DOHH2 (cell line): ENCODE measurements around the gene ESYT2.

Experiments used
- H3F3A ChIP-seq: fragments of 200-600 bp; sonication (generic), shearing (Covaris generic); 2 replicates; pipeline ENCODE4 v1.6.0; 2016; ENCODE audit warnings: antibody characterized with exemption, mild to moderate bottlenecking; ENCODE audit not compliant: control insufficient read depth, insufficient read depth
- H3K27ac ChIP-seq: fragments of 200-600 bp; sonication (generic); 2 replicates; pipeline ENCODE4 v1.5.1; 2014; ENCODE audit warnings: low read depth, mild to moderate bottlenecking, low read length, moderate library complexity
- H3K27me3 ChIP-seq: fragments of 200-600 bp; sonication (generic); 2 replicates; pipeline ENCODE4 v1.6.1; 2014; ENCODE audit warnings: mild to moderate bottlenecking, low read length, mixed read lengths; ENCODE audit not compliant: control insufficient read depth
- H3K36me3 ChIP-seq: fragments of 200-600 bp; sonication (generic); 2 replicates; pipeline ENCODE4 v1.6.1; 2014; ENCODE audit warnings: mild to moderate bottlenecking, low read length, moderate library complexity, mixed read lengths; ENCODE audit not compliant: control insufficient read depth
- H3K4me1 ChIP-seq: fragments of 200-600 bp; sonication (generic); 2 replicates; pipeline ENCODE4 v1.6.1; 2014; ENCODE audit warnings: mild to moderate bottlenecking, low read length, mixed read lengths; ENCODE audit not compliant: control insufficient read depth
- H3K4me2 ChIP-seq: fragments of 200-600 bp; sonication (generic); 2 replicates; pipeline ENCODE4 v1.6.0; 2014; ENCODE audit warnings: mild to moderate bottlenecking, low read length, moderate library complexity
- H3K4me3 ChIP-seq: fragments of 200-600 bp; sonication (generic); 2 replicates; pipeline ENCODE4 v1.5.1; 2014; ENCODE audit warnings: mild to moderate bottlenecking, low read length, mixed read lengths
- H3K79me2 ChIP-seq: fragments of 200-600 bp; sonication (generic); 2 replicates; pipeline ENCODE4 v1.6.1; 2014; ENCODE audit warnings: mild to moderate bottlenecking, low read length, mixed read lengths; ENCODE audit not compliant: control insufficient read depth
- H3K9me2 ChIP-seq: fragments of 200-600 bp; sonication (generic); replicated peaks from 2 replicates; pipeline ENCODE4 v1.6.1; 2014; ENCODE audit warnings: mild to moderate bottlenecking, low read length, mixed read lengths; ENCODE audit not compliant: control insufficient read depth
- H3K9me3 ChIP-seq: fragments of 200-600 bp; sonication (generic); 2 replicates; pipeline ENCODE4 v1.6.1; 2014; ENCODE audit warnings: antibody characterized with exemption, low read length, mixed read lengths; ENCODE audit not compliant: control insufficient read depth, insufficient read depth
- H4K20me1 ChIP-seq: fragments of 200-600 bp; sonication (generic); 2 replicates; pipeline ENCODE4 v1.6.0; 2014; ENCODE audit warnings: low read depth, mild to moderate bottlenecking, antibody characterized with exemption, low read length, moderate library complexity; ENCODE audit not compliant: control insufficient read depth, insufficient read depth
- EZH2phosphoT487 ChIP-seq: fragments of 200-600 bp; sonication (generic); IDR thresholded peaks from 2 replicates; pipeline ENCODE4 v1.6.1; 2017; ENCODE audit warnings: borderline replicate concordance, mild to moderate bottlenecking, antibody characterized with exemption, low read length, moderate library complexity, mixed read lengths
- TF ChIP-seq, protein P1 (sequence below): fragments of 200-600 bp; sonication (generic); IDR thresholded peaks from one replicate; pipeline ENCODE4 v1.5.1; 2014; ENCODE audit warnings: antibody characterized with exemption, mild to moderate bottlenecking, low read depth, low read length; ENCODE audit not compliant: poor library complexity, severe bottlenecking

ESYT2 gene

DNA sequence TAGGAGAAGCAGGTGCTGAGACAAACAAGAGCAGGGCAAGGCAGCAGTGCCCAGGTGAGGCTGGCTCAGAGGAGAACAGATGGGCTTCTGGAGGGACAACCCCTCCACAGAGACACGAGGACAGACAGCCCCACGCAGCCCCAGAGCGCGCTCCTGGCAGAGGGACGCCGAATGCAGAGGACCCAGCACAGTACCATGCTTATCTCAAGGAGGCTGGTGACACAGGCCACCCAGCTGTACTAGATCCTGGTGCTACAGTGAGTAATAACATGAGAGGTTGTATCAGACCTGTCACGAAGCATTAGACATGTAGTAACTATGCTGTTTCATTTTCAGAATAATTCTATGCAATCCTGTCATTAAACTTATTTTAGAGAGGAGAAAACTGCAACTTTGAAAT is 64.3 kb downstream of the ESYT2 start:
- H3K9me2 ChIP-seq: no peaks in the 10 kb centered on the region
- no peaks in the 10 kb centered on the region for H3K79me2 ChIP-seq
- TF ChIP-seq, protein P1, sequence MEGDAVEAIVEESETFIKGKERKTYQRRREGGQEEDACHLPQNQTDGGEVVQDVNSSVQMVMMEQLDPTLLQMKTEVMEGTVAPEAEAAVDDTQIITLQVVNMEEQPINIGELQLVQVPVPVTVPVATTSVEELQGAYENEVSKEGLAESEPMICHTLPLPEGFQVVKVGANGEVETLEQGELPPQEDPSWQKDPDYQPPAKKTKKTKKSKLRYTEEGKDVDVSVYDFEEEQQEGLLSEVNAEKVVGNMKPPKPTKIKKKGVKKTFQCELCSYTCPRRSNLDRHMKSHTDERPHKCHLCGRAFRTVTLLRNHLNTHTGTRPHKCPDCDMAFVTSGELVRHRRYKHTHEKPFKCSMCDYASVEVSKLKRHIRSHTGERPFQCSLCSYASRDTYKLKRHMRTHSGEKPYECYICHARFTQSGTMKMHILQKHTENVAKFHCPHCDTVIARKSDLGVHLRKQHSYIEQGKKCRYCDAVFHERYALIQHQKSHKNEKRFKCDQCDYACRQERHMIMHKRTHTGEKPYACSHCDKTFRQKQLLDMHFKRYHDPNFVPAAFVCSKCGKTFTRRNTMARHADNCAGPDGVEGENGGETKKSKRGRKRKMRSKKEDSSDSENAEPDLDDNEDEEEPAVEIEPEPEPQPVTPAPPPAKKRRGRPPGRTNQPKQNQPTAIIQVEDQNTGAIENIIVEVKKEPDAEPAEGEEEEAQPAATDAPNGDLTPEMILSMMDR: no peak
- TF ChIP-seq EZH2phosphoT487: no peak
- no peak overlapping the region for H3K27ac ChIP-seq
- no peaks in the 10 kb centered on the region for H3K27me3 ChIP-seq
- no peak overlapping the region for H3K4me3 ChIP-seq
- H3K4me1 ChIP-seq: no peaks in the 10 kb centered on the region
- H3F3A ChIP-seq: no peaks in the 10 kb centered on the region; the same call in 1 of the 2 replicates
- H4K20me1 ChIP-seq: no peaks in the 10 kb centered on the region
- H3K9me3 ChIP-seq: no peaks in the 10 kb centered on the region
- no peak overlapping the region for H3K4me2 ChIP-seq
- H3K36me3 ChIP-seq: peaks cover 14% of the 10 kb centered on the region; the same call in 1 of the 2 replicates

DNA sequence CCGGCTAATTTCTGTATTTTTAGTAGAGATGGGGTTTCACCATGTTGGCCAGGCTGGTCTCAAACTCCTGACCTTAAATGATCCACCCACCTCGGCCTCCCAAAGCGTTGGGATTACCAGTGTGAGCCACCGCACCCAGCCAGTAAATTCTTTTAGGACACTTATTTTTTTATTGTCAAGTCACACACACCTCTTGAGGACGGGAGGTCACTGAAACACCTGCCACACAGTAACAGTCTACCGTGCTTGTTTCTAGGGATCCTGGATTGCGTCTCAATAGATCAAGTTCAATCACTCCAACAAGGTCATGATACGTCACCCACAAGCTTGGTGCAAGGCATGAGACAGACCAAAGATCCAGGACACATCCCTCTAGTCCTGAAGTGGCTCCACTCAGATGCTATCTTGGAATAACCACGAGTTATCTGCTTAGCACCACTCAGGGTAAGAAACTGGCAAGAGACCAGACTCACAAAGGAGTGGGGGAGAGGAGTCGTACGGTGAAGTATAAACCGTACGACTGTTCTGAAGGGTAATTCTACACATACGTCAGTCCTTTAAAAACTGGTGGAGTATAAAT is 65.8 kb downstream of the ESYT2 start:
- no peaks in the 10 kb centered on the region for H3K4me1 ChIP-seq
- no peaks in the 10 kb centered on the region for H3K9me2 ChIP-seq
- no peaks in the 10 kb centered on the region for H3K9me3 ChIP-seq
- H3K4me2 ChIP-seq: no peak overlapping the region
- H3K79me2 ChIP-seq: no peaks in the 10 kb centered on the region
- H3K27me3 ChIP-seq: no peaks in the 10 kb centered on the region
- no peaks in the 10 kb centered on the region for H4K20me1 ChIP-seq
- H3F3A ChIP-seq: no peaks in the 10 kb centered on the region; the same call in 1 of the 2 replicates
- peaks cover 29% of the 10 kb centered on the region for H3K36me3 ChIP-seq
- no peak overlapping the region for H3K27ac ChIP-seq
- no peak overlapping the region for H3K4me3 ChIP-seq
- TF ChIP-seq, protein P1: no peak
- no peak for TF ChIP-seq EZH2phosphoT487

DNA sequence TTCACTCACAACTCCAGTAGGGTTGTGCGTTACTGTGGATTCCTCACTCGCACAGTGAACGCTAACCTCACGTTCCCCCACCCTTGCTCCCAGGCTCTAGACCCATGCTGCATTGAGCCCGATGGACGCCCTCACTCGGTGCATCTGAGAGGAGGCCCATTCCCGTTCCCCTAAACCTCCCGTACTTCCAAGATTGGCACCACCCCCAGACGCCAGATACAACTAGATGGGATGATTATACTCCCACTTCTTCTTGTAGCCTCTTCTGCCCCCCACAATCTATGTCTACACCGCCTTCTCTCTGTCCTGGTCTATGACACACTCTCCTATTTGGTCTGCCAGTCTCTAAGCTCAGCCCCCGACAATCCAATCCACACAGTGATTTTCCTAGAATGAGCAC is 67.4 kb downstream of the ESYT2 start:
- no peaks in the 10 kb centered on the region for H4K20me1 ChIP-seq
- peaks cover 35% of the 10 kb centered on the region for H3K36me3 ChIP-seq
- H3K9me3 ChIP-seq: no peaks in the 10 kb centered on the region
- no peak overlapping the region for H3K4me2 ChIP-seq
- H3K9me2 ChIP-seq: no peaks in the 10 kb centered on the region
- no peaks in the 10 kb centered on the region for H3K27me3 ChIP-seq
- no peaks in the 10 kb centered on the region for H3F3A ChIP-seq
- H3K79me2 ChIP-seq: no peaks in the 10 kb centered on the region
- H3K27ac ChIP-seq: no peak overlapping the region
- no peak overlapping the region for H3K4me3 ChIP-seq
- no peak for TF ChIP-seq EZH2phosphoT487
- TF ChIP-seq, protein P1: no peak
- H3K4me1 ChIP-seq: no peaks in the 10 kb centered on the region
